Ammon's horn (tissue), 1 donor: ENCODE data around the gene GANAB.
A peak's percentile ranks its signal among the peaks of the same experiment; 100 is the strongest.
"Not testable (repeated sequence)": the region's sequence is repeated elsewhere in the genome, so short reads cannot be mapped to it uniquely, and the experiment has no call there.

Experiments
- DNase-seq: peaks from one replicate; pipeline ENCODE4 v3.0.0-alpha.2; 2016; ENCODE audit warnings: low spot score

Gene GANAB

DNA sequence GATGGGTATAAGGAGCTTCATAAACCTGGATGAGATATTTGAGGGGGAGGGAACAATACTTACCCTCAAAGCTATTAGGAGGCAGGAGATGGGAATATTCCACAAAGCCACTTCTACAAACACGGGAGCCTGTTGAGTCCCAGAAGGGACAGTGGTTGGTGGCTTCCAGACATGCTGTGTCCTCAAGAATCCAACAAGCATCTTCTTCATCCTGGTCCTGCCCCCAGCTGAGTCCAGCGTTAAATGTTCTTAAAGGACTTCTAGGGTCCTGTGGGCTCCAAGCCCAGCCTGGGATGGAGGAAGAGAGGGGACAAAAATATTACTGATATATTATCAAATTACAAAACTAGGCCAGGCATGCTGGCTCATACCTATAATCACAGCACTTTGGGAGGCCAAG is 21.0 kb upstream of the GANAB start:
- no peak for DNase-seq

DNA sequence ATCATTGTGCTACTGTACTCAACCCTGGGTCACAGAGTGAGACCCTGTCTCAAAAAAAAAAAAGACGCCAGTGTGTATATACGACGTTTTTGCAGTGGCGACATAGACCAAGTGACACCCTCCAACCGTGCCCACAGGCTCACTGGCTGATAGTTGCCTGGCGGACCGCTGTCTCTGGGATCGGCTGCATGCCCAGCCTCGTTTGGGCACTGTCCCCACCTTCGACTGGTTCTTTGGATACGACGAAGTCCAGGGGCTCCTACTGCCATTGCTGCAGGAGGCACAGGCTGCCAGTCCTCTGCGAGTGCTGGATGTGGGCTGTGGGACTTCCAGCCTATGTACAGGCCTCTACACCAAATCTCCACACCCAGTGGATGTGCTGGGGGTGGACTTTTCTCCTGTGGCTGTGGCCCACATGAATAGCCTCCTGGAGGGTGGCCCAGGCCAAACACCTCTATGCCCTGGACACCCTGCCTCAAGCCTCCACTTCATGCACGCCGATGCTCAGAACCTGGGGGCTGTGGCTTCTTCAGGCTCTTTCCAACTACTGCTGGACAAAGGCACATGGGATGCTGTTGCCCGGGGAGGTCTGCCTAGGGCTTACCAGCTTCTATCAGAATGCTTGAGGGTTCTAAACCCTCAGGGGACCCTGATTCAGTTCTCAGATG is 20.0 kb upstream of the GANAB start:
- no peak for DNase-seq

DNA sequence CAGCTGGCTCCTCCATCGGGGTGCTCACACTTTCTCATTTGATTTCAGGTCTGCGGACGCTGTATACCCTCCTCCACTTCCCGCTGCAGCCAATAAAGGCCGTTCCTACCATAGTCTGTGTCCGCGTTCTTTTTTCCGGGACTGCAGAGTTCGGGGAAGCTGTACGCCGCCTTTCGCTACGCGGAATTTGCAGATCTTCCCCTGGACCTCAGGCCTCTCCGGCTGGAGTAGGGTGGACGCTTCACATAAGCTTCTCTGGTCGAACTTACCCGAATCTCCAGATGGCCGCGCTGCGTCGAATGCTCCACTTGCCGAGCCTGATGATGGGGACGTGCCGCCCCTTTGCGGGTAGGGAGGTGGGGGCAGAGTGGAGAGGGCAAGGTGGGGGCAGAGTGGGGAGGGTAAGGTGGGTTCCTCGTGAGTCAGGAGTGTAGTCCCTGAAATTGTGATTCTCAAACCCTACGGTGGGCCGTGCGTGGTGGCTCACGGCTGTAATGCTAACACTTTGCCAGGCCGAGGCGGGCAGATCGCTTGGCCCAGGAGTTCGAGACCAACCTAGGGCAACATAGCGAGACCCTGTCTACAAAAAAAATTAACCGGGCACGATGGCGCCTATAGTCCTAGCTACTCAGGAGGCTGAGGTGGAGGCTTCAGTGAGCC is 19.3 kb upstream of the GANAB start:
- peak; percentile 56 for DNase-seq

DNA sequence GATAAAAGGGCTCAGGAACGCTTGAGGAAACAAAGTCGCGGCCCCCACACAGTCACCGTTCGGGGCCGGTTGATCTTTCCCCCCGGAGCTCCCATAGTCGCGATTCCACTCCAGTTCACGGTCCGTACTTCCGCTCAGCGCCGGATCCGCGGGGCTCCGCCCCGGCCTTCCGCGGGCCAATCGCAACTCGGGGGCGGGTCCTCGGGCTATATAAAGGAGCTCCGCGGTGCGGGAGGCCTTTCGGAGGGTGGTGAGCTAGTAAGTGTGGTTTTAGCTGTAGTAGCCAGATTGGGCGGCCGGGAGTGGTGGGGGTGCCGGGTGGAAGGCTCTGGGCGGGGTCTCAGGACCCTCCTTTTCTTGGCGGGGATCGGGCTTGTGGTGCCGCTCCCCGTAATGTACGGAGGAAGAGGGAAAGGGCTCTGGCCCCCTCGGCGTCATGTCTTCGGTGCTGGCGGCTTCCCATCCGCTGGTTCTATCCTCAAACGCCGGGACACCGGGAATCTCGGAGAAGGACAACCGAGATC is 18.7 kb upstream of the GANAB start, which contains the start of the genes C11orf98 and CSKMT:
Gene C11orf98, minus strand, starts transcription at position 136 of the 524 bp plus-strand sequence. Its CDS starts 41 bp downstream, at position 95.
Gene CSKMT, plus strand, starts transcription at position 238 of the 524 bp plus-strand sequence. CDS start 568 bp downstream, outside the sequence.
- DNase-seq, result peak; percentile 94

DNA sequence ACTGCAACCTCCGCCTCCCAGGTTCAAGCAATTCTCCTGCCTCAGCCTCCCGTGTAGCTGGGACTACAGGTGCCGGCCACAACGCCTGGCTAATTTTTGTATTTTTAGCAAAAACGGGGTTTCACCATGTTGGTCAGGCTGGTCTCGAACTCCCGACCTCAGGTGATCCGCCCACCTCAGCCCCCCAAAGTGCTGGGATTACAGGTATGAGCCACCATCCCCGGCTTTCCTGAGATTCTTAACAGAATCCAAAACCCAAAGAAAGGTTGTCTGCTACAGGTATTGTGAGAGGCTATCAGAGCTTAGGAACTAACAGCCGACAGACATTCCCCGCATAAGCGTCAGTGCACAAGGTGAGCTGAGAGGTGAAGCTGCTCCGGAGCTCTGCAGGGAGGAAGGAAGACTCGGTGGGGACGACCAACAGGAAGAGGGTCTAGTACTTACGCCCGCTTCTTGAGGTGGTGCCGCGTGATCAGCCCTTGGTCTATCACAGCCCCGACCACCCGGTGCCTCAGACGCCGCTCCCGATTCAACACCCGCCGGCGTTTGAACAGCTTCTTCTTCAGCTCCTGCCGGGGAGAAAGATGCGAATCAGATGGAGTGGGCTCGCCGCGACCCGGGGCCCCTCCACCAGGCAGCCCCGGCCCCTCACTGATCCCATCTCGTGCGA is 18.1 kb upstream of the GANAB start:
- DNase-seq, result no peak

DNA sequence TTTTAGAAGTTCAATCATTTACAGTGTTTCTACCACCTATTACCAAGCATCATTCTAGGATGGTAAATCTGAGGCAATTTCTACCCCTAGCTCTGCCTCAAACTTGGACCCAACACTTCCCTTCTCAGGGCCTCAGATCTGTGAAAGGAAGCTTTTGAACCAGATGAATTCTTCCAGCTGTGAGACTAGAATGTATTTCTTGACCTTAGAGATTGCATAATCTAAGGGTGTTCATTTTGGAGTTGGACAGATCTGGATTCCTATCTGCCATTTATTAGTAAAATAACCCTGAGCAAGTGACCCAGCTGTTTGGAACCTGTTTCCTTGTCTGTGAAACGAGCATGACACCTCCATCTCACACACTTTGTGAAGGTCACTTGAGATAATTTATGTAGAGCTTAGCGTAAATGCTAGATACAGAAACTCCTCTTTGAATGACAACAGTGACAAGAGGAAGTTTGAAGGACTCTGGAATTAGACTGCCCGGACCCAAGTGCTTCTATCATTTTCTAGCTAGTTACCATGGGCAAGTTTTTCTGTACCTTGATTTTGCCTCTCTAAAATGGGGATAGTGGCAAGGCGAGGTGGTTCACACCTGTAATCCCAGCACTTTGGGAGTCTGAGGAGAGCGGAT is 10.5 kb upstream of the GANAB start:
- no peak for DNase-seq

DNA sequence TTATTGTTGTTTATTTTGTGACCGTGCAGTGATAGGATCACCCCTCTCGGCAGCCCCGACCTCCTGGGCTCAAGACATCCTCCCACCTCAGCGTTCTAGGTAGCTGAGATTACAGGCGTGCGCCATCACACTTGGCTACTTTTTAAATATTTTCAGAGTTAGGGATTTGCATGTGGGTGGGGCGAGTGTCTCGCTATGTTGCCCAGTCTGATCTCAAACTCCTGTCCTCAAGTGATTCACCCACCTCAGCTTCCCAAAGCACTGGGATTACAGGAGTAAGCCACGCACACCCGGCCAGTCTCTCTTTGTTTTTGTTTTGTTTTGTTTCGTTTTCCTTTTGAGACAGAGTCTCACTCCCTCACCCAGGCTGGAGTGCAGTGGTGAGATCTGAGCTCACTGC is 7.9 kb upstream of the GANAB start:
- no peak for DNase-seq

DNA sequence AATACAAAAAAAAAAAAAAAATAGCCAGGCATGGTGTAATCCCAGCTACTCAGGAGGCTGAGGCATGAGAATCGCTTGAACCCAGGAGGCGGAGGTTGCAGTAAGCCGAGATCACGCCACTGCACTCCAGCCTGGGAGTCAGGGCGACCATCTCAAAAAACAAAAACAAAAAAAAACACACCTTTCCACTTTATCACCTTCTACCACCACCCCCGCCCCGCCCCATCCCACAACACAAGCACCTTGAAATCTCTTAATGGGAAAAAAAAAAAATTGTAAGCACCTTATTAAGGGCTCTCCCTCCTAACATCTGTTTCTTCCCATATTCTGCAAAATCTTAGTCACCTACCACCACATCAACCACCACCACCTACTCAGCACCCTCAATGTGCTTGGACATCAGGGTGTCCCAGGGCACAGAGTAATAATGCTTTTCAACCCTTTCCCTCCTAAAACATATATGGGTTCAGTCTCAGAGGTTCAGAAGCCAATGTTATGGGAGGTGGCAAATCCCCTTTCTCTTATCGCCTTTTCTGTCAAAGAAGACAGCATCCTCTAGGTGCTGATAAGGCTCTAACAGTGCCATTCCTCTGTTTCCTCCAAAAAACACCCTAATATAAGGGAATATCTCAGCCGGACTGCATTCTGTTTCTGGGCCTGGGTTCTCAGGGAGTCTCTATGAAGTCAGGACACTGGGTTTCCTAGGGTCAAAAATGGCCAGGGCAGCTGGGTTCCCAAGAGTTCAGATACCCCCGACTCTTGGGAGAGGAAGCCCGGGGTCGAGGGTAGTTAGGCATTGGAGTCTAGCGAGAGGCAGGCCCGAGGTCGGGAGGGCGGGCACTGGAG is 6.0 kb upstream of the GANAB start:
- DNase-seq, result no peak

DNA sequence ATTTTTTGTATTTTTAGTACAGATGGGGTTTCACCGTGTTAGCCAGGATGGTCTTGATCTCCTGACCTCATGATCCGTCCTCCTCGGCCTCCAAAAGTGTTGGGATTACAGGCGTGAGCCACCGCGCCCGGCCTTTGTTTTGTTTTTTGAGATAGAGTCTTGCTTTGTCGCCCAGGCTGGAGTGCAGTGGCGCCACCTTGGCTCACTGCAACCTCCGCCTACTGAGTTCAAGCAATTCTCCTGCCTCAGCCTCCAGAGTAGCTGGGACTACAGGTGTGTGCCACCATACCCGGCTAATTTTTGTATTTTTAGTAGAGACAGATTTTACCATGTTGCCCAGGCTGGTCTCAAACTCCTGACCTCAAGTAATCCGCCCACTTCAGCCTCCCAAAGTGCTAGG is 3.9 kb upstream of the GANAB start:
- DNase-seq, result not testable (repeated sequence)

DNA sequence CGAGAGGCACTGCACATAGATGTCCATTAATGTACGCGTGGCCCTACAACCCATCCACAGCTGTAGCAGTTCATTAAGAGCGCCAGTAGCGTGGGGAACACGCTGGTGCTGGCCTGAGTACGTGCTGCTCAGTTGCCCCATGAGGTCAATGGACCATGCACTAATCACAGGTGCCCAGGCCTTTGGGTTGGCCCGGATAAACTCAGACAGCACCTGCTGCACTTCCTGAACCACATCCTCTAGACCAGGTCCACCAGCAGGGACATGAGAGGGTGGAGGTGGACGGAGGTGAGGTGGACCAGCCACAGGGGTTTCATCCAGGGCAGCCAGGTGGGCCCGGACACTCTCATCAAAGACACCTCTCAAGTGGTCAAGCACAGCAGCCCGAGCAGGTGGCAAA is 3.1 kb upstream of the GANAB start:
- no peak for DNase-seq

DNA sequence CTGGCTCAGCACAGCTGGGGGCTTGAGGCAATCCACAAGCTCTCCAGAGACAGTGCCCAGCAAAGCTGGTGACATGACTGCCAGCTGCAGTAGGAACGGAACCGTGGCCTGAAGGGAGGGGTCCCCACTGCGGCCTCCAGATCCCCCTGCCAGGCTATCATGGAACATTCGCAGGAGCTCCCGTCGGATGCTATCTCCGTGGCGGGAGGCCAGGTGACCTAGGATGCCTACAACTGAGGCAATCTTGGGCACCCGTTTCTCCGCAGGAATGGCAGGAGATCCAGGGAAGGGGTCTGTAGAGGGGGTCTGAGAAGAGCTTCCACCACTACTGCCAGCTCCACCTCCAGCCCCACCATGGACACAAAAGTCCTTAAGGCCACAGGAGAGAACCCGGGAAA is 2.6 kb upstream of the GANAB start:
- no peak for DNase-seq

DNA sequence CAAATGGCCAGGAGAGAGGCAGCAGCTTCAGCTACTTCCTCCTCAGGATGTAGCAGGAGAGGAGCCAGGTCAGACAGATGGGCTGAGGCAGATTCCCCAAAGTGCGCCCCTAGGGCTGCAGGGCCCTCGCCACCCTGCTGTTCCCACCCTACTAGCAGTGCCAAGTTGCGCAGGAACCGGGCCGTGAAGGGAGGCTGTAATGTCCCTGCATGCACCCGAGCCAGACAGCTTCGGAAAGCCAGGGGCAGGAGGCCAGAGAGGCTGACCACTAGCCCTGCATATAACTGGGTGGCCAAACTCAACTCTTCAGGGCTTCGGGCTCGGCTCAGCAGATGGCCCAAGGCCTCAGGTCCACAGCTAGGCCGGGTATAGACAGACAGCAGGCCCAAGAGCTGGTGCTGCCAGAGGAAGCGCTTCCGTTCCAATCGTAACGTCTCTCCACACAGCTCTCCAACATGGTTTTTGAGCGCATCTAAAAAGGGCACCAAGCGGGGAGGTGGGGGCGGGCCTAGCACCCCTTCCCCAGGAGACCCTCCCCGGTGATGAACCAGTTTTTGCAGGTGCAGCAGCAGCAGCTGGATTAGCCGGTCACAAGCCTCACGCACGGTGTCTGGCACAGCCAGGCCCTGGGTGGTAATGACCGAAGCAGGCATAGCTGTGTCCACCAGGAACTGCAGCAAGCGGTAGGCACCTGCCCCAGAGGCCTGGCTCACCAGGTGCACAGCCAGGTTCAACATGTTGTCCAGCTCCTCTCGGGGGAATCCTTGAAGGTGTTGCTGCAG is 2.0 kb upstream of the GANAB start:
- DNase-seq, result no peak

DNA sequence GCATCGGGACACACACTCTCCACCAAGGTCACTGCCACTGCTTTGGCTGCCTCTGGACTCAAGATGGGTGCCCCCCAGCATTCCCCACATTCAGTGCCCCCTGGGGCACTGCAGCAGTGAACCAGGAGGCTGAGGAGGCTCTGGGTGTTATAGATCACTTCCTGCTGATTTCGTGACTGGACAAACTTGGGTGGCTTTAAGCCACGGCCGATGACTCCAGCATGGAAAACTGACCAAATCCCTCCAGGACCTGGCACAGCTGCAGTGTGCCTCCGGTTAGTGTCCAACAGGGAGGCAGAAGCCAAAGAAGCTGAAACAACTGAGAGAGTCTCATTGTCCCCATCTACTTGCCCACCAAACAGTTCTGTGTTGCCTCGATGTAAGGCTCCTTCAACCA is 1.2 kb upstream of the GANAB start:
- no peak for DNase-seq

DNA sequence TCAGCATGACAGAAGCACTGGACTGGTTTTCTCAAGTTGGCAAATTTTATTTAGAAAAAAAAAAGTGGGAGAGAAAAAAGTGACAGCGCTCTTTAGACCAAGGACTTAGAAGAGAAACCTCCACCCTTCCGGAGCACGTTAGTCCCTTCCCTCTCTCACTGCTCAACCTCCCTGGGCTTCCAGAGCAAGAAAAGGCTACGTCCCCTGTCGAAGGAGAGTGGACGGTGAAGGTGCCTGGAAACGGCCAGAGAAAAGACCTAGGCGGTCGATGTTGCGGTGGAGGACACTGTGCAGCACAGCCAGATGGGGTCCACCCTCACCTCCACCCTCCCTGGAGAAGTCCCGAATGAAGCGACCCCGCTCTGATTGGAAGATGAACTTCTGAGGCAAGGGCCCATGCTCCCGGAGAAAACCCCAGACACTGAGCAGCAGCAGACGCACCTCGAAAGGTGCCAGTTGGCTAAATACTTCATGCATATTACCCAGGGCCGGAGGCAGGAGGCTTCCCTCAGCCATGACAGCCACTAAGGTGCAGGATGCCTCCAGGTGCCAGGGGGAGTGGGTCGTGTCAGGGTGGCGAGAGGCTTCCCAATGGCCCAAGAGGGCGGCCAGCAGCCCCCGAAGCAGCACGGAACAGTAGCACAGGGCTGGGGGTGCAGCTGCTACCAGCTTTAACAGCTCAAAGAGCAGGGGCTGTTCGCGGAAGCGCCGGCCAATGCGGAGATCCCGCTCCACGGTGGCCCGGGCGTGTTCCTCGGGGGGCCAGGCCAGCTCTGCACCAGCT is 604 bp upstream of the GANAB start:
- DNase-seq, result no peak

DNA sequence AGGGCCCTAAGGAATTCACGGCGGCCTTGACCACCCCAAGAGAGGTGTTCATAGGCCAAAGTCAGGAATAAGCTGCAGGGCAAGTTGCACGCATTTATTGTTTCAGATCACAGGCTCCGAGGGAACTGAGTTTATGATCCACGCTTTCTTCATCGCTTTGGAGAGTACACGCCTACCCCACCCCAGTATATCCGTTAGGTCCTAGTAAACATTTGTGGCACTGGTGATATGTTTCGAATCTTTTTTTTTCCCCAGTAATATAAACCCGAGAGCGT is 805 bp downstream of the GANAB start:
- no peak for DNase-seq

DNA sequence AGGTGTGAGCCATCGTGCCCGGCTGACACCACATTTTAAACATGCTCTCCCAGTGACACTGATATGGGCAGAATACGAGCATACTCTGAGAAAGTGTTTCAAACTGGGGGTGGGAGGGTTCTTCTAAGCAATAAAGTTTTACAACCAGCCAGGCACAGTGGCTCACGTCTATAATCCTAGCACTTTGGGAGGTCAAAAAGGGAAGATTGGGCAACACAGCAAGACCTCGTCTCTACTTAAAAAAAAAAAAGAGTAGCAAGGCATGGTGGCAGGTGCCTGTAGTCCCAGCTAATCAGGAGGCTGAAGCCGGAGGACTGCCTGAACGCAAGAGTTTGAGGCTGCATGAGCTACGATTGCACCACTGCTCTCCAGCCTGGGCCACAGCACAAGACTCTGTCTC is 2.2 kb downstream of the GANAB start:
- no peak for DNase-seq

DNA sequence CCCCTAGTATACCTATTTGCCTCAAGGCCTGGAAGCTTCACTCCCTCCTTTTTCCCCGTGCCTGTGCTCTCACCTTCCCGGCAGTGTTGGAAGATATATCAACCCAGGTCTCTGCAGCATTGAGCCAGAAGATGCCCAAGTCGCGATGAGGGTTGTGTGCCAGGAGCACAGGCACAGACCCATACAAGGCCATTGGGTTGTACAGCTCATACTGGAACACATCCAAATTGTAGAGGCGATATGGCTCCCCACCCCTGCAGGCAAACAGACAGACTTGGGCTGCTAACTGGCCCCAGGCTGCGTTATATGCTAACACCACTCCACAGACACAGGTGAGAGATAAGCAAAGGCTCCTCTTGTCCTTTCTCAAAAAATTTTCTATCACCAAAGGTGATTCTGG is 13.9 kb downstream of the GANAB start:
- no peak for DNase-seq

DNA sequence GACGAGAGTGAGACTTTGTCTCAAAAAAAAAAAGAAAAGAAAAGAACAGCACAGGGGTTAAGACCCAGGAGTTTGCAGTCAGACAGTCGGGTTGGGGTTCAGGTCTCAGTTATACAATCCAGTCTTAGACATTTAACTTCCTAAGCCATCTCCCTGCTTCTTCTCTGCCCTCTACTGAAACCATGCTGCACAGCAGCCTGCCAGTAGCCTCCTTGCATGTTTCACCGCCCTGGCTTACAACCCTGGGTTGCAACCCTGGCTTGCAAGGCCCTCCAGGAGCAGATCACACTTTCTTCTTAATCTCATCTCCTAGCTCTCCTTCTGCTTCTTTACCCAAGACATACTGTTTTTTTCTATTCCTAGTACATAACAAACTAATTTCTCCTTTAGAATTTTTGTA is 18.7 kb downstream of the GANAB start:
- no peak for DNase-seq

DNA sequence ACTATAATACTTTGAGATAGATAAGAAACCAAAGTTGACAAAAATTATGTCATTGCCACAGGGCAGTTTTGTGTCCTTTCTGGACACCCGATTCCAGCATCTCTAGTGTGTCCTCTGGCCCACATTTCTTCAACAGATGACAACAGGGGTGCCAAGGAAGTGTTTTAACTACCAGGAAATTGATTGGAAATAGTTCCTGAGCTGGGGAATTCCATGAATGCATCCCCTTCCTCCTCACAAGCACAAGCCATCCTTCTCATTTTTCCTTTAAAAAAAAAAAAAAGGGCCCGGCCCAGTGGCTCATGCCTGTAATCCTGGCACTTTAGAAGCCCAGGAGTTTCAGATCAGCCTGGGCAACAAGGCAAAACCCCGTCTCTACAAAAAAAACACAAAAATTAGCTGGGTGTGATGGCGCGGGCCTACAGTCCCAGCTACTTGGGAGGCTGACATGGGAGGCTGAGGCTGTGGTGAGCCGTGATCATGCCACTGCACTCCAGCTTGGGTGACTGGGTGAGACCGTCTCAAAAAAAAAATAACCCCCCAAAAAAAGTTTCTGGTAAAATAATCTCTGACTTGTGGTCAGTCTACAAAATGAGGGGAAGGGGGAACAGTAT is 23.8 kb downstream of the GANAB start:
- no peak for DNase-seq
